Measurements from ENCODE around the gene DCP1A. TPM values are rescaled to one million over a fixed set of nuclear protein-coding genes. Genes with fewer than 3 reads are reported as not detected.
"Not testable (repeated sequence)": the region's sequence is repeated elsewhere in the genome, so short reads cannot be mapped to it uniquely, and the experiment has no call there.

Gene DCP1A
- total RNA-seq, 1 donor from 2014 or later, result 41.6 TPM

GRCh38 chr3:53379898-53380297 is 32.6 kb upstream of the DCP1A start:
- peaks cover 2% of the 10 kb centered on the region for H3K27me3 Mint-ChIP-seq (ENCODE audit: unreplicated experiment)
- no peaks in the 10 kb centered on the region for H3K4me1 Mint-ChIP-seq (ENCODE audit: low read depth, unreplicated experiment)
- H3K9me3 Mint-ChIP-seq (ENCODE audit: unreplicated experiment), result no peaks in the 10 kb centered on the region
- no peak overlapping the region for H3K4me3 Mint-ChIP-seq (ENCODE audit: unreplicated experiment)
- TF ChIP-seq CTCF (IDR thresholded peaks at IDR 0.05; ENCODE audit: partially characterized antibody, unreplicated experiment), result no peak
- no peak overlapping the region for H3K27ac Mint-ChIP-seq (ENCODE audit: unreplicated experiment)
- H3K36me3 Mint-ChIP-seq (ENCODE audit: unreplicated experiment), result no peaks in the 10 kb centered on the region
- no peak for DNase-seq

- DNase-seq, result no peak
- no peak for TF ChIP-seq CTCF (IDR thresholded peaks at IDR 0.05; ENCODE audit: partially characterized antibody, unreplicated experiment)
- Mint-ChIP-seq H3K4me3 (ENCODE audit: unreplicated experiment) (no peak overlapping the region), H3K9me3 (ENCODE audit: unreplicated experiment) (no peaks in the 10 kb centered on the region), H3K27ac (ENCODE audit: unreplicated experiment) (no peak overlapping the region), H3K4me1 (ENCODE audit: low read depth, unreplicated experiment) (no peaks in the 10 kb centered on the region), H3K27me3 (ENCODE audit: unreplicated experiment) (peaks cover 2% of the 10 kb centered on the region), H3K36me3 (ENCODE audit: unreplicated experiment) (no peaks in the 10 kb centered on the region)
Observed at GRCh38 chr3:53377794-53378193, 30.5 kb upstream of the DCP1A start.

- no peak for TF ChIP-seq CTCF (IDR thresholded peaks at IDR 0.05; ENCODE audit: partially characterized antibody, unreplicated experiment)
- H3K27me3 Mint-ChIP-seq (ENCODE audit: unreplicated experiment), result peaks cover 2% of the 10 kb centered on the region
- H3K9me3 Mint-ChIP-seq (ENCODE audit: unreplicated experiment), result no peaks in the 10 kb centered on the region
- no peaks in the 10 kb centered on the region for H3K4me1 Mint-ChIP-seq (ENCODE audit: low read depth, unreplicated experiment)
- H3K36me3 Mint-ChIP-seq (ENCODE audit: unreplicated experiment), result no peaks in the 10 kb centered on the region
- H3K4me3 Mint-ChIP-seq (ENCODE audit: unreplicated experiment), result no peak overlapping the region
- DNase-seq, result no peak
- H3K27ac Mint-ChIP-seq (ENCODE audit: unreplicated experiment), result no peak overlapping the region
Observed at GRCh38 chr3:53376679-53377078, 29.3 kb upstream of the DCP1A start.

- peak; percentile 89 for DNase-seq
- no peaks in the 10 kb centered on the region for H3K9me3 Mint-ChIP-seq (ENCODE audit: unreplicated experiment)
- no peaks in the 10 kb centered on the region for H3K36me3 Mint-ChIP-seq (ENCODE audit: unreplicated experiment)
- H3K4me3 Mint-ChIP-seq (ENCODE audit: unreplicated experiment), result no peak overlapping the region
- TF ChIP-seq CTCF (IDR thresholded peaks at IDR 0.05; ENCODE audit: partially characterized antibody, unreplicated experiment), result peak; percentile 87
- no peak overlapping the region for H3K27ac Mint-ChIP-seq (ENCODE audit: unreplicated experiment)
- H3K4me1 Mint-ChIP-seq (ENCODE audit: low read depth, unreplicated experiment), result no peaks in the 10 kb centered on the region
- peaks cover 2% of the 10 kb centered on the region for H3K27me3 Mint-ChIP-seq (ENCODE audit: unreplicated experiment)
Observed at GRCh38 chr3:53375019-53375418, 27.7 kb upstream of the DCP1A start.

- H3K27me3 Mint-ChIP-seq (ENCODE audit: unreplicated experiment); H3K27ac Mint-ChIP-seq (ENCODE audit: unreplicated experiment); H3K9me3 Mint-ChIP-seq (ENCODE audit: unreplicated experiment); H3K36me3 Mint-ChIP-seq (ENCODE audit: unreplicated experiment); H3K4me3 Mint-ChIP-seq (ENCODE audit: unreplicated experiment); DNase-seq; H3K4me1 Mint-ChIP-seq (ENCODE audit: low read depth, unreplicated experiment): not testable (repeated sequence)
Observed at GRCh38 chr3:53370719-53371118, 23.4 kb upstream of the DCP1A start.

GRCh38 chr3:53361852-53362251 is 14.5 kb upstream of the DCP1A start:
- Mint-ChIP-seq H3K9me3 (ENCODE audit: unreplicated experiment) (peaks cover 2% of the 10 kb centered on the region), H3K4me3 (ENCODE audit: unreplicated experiment) (no peak overlapping the region), H3K27ac (ENCODE audit: unreplicated experiment) (no peak overlapping the region), H3K27me3 (ENCODE audit: unreplicated experiment) (no peaks in the 10 kb centered on the region), H3K4me1 (ENCODE audit: low read depth, unreplicated experiment) (no peaks in the 10 kb centered on the region), H3K36me3 (ENCODE audit: unreplicated experiment) (no peaks in the 10 kb centered on the region)
- no peak for DNase-seq
- TF ChIP-seq CTCF (IDR thresholded peaks at IDR 0.05; ENCODE audit: partially characterized antibody, unreplicated experiment), result no peak

Data from glutamatergic neuron (in vitro differentiated cells).